ENCODE results near the gene HAT1. TPM values are rescaled to one million over a fixed set of nuclear protein-coding genes. Genes with fewer than 3 reads are reported as not detected.

The HAT1 gene
- total and polyA plus RNA-seq, 10 of the 15 experiments (the other 5 are each of a cell fraction or from before 2014, with no cell fraction given) = 60.0 to 225 (median 130) TPM

DNA sequence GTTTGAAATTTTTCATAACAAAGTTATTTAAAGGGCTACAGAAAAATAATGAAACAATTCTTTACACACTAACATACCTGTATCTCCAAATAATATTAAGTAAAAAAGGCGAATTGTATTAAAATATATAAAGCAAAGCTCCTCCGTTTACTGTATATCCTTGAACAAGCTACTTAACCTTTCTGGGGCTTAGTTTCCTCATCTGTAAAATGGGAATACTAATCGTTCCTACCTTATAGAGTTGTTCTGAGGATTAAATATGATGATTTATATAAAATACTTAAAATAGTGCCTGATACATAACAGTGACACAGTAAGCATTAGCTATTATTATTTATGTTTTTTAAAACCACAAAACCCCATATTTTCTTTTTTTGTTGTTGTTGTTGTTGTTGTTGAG lies 41.5 kb upstream of the HAT1 start:
- ChIA-PET RAD21 (ENCODE audit: unreplicated experiment) (interaction anchor here (1.2 kb wide), 1 partner anchor 11 kb away, joined by 4 read pairs; no protein-coding TSS in a partner anchor), SMC1A (ENCODE audit: uncharacterized antibody, unreplicated experiment) (interaction anchor here (1.4 to 2.1 kb wide), 2 partner anchors 10 to 12 kb away, joined by 3 to 11 read pairs; no protein-coding TSS in a partner anchor), POLR2A (interaction anchor here (1.1 kb wide), 1 partner anchor 13 kb away, joined by 3 read pairs; the partner anchor contains the start of gene SLC25A12), CTCF (interaction anchor here (1.2 to 3.7 kb wide), 2 partner anchors 12 to 174 kb away, joined by 3 to 19 read pairs; partner anchors contain the start of gene SLC25A12)
- no peak for FAIRE-seq
- intact Hi-C loops (cut with micrococcal nuclease; ENCODE audit: unreplicated experiment) = no loop called here
- Histone ChIP-seq H3K4me2 (ENCODE audit: control insufficient read depth, insufficient read depth) (no peak overlapping the region), H3K27ac (ENCODE audit: control insufficient read depth, insufficient read depth) (no peak overlapping the region), H2AFZ (ENCODE audit: control insufficient read depth, low read depth, low read length) (no peak overlapping the region), H4K20me1 (ENCODE audit: control insufficient read depth, insufficient read depth) (no peaks in the 10 kb centered on the region), H3K36me3 (ENCODE audit: control insufficient read depth in 2 of 2, insufficient read depth in 2 of 2, low read length in 1 of 2) (no peaks in the 10 kb centered on the region; a peak in 1 of 4 replicates), H3K79me2 (ENCODE audit: control insufficient read depth, insufficient read depth, low read length) (peaks cover 15% of the 10 kb centered on the region), H3K9ac (ENCODE audit: control insufficient read depth, insufficient read depth, low read length) (no peak overlapping the region), H3K27me3 (replicated peaks in 1 of 2; ENCODE audit: control insufficient read depth in 2 of 2, insufficient read depth in 2 of 2, low read length in 1 of 2) (no peaks in the 10 kb centered on the region), H3K4me3 (no peak overlapping the region), H3K4me1 (ENCODE audit: control insufficient read depth, insufficient read depth, low read length) (peaks cover 15% of the 10 kb centered on the region), H3K9me3 (replicated peaks; ENCODE audit: control insufficient read depth, insufficient read depth, low read length) (no peaks in the 10 kb centered on the region)
- no TSS peak for BruUV-seq (replicated peaks)
- in situ Hi-C loops (cut with MboI) = no loop called here
- no peak for ATAC-seq
- no peak for DNase-seq (ENCODE audit: low read depth, low spot score)
- 98% methylated on average over 3 of the region's 3 CpGs for WGBS (ENCODE audit: insufficient coverage, insufficient replicate concordance, low lambda C conversion rate, missing lambda C conversion rate)
- no peak for TF ChIP-seq EED (IDR thresholded peaks at IDR 0.05; ENCODE audit: low read depth)
- TF ChIP-seq, protein P1, sequence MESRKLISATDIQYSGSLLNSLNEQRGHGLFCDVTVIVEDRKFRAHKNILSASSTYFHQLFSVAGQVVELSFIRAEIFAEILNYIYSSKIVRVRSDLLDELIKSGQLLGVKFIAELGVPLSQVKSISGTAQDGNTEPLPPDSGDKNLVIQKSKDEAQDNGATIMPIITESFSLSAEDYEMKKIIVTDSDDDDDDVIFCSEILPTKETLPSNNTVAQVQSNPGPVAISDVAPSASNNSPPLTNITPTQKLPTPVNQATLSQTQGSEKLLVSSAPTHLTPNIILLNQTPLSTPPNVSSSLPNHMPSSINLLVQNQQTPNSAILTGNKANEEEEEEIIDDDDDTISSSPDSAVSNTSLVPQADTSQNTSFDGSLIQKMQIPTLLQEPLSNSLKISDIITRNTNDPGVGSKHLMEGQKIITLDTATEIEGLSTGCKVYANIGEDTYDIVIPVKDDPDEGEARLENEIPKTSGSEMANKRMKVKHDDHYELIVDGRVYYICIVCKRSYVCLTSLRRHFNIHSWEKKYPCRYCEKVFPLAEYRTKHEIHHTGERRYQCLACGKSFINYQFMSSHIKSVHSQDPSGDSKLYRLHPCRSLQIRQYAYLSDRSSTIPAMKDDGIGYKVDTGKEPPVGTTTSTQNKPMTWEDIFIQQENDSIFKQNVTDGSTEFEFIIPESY (IDR thresholded peaks at IDR 0.05) = no peak
- no peak for TF ChIP-seq RAD51 (IDR thresholded peaks at IDR 0.05)
- TF ChIP-seq TCF12 (IDR thresholded peaks at IDR 0.05; ENCODE audit: low read depth, low read length) = no peak
- TF ChIP-seq FOXM1 (IDR thresholded peaks at IDR 0.05; ENCODE audit: low read depth, low read length) = no peak
- no peak for TF ChIP-seq KDM1A (IDR thresholded peaks at IDR 0.05; ENCODE audit: borderline replicate concordance)
- TF ChIP-seq IKZF1 (conservative IDR thresholded peaks at IDR 0.05) = no peak
- TF ChIP-seq TBL1XR1 (IDR thresholded peaks at IDR 0.05; ENCODE audit: low read depth, low read length) = no peak
- no peak for TF ChIP-seq KAT2A (conservative IDR thresholded peaks at IDR 0.05; ENCODE audit: control insufficient read depth, low read depth, low read length)
- TF ChIP-seq, protein P2, sequence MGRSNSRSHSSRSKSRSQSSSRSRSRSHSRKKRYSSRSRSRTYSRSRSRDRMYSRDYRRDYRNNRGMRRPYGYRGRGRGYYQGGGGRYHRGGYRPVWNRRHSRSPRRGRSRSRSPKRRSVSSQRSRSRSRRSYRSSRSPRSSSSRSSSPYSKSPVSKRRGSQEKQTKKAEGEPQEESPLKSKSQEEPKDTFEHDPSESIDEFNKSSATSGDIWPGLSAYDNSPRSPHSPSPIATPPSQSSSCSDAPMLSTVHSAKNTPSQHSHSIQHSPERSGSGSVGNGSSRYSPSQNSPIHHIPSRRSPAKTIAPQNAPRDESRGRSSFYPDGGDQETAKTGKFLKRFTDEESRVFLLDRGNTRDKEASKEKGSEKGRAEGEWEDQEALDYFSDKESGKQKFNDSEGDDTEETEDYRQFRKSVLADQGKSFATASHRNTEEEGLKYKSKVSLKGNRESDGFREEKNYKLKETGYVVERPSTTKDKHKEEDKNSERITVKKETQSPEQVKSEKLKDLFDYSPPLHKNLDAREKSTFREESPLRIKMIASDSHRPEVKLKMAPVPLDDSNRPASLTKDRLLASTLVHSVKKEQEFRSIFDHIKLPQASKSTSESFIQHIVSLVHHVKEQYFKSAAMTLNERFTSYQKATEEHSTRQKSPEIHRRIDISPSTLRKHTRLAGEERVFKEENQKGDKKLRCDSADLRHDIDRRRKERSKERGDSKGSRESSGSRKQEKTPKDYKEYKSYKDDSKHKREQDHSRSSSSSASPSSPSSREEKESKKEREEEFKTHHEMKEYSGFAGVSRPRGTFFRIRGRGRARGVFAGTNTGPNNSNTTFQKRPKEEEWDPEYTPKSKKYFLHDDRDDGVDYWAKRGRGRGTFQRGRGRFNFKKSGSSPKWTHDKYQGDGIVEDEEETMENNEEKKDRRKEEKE (IDR thresholded peaks at IDR 0.05) = no peak
- TF ChIP-seq, protein P3, sequence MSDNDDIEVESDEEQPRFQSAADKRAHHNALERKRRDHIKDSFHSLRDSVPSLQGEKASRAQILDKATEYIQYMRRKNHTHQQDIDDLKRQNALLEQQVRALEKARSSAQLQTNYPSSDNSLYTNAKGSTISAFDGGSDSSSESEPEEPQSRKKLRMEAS (IDR thresholded peaks at IDR 0.05; ENCODE audit: low read depth, low read length) = no peak
- TF ChIP-seq, protein P4, sequence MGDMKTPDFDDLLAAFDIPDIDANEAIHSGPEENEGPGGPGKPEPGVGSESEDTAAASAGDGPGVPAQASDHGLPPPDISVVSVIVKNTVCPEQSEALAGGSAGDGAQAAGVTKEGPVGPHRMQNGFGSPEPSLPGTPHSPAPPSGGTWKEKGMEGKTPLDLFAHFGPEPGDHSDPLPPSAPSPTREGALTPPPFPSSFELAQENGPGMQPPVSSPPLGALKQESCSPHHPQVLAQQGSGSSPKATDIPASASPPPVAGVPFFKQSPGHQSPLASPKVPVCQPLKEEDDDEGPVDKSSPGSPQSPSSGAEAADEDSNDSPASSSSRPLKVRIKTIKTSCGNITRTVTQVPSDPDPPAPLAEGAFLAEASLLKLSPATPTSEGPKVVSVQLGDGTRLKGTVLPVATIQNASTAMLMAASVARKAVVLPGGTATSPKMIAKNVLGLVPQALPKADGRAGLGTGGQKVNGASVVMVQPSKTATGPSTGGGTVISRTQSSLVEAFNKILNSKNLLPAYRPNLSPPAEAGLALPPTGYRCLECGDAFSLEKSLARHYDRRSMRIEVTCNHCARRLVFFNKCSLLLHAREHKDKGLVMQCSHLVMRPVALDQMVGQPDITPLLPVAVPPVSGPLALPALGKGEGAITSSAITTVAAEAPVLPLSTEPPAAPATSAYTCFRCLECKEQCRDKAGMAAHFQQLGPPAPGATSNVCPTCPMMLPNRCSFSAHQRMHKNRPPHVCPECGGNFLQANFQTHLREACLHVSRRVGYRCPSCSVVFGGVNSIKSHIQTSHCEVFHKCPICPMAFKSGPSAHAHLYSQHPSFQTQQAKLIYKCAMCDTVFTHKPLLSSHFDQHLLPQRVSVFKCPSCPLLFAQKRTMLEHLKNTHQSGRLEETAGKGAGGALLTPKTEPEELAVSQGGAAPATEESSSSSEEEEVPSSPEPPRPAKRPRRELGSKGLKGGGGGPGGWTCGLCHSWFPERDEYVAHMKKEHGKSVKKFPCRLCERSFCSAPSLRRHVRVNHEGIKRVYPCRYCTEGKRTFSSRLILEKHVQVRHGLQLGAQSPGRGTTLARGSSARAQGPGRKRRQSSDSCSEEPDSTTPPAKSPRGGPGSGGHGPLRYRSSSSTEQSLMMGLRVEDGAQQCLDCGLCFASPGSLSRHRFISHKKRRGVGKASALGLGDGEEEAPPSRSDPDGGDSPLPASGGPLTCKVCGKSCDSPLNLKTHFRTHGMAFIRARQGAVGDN (IDR thresholded peaks at IDR 0.05) = no peak
- TF ChIP-seq PAX8 (IDR thresholded peaks at IDR 0.05) = no peak
- no peak for TF ChIP-seq ZSCAN29 (IDR thresholded peaks at IDR 0.05)
- no peak for TF ChIP-seq RCOR1 (conservative IDR thresholded peaks at IDR 0.05; ENCODE audit: low read depth, low read length)
- TF ChIP-seq ATF7 (IDR thresholded peaks at IDR 0.05; ENCODE audit: low read depth) = no peak
- TF ChIP-seq FOS (IDR thresholded peaks at IDR 0.05; ENCODE audit: borderline replicate concordance, extremely low read depth, insufficient read length) = no peak
